Measurements from ENCODE around the gene TNFRSF14.

TNFRSF14 gene

GRCh38 chr1:2556277-2556677, at the start of gene TNFRSF14:
TNFRSF14 (plus strand) TSS chr1:2556371; CDS start chr1:2556665, 294 bp downstream.
- H3K4me3 ChIP-seq (ENCODE audit: low read length) = peak within 1 kb of the TSS; percentile 72
- DNase-seq (ENCODE audit: low read depth) = peak; percentile 39
- TF ChIP-seq, protein P1, sequence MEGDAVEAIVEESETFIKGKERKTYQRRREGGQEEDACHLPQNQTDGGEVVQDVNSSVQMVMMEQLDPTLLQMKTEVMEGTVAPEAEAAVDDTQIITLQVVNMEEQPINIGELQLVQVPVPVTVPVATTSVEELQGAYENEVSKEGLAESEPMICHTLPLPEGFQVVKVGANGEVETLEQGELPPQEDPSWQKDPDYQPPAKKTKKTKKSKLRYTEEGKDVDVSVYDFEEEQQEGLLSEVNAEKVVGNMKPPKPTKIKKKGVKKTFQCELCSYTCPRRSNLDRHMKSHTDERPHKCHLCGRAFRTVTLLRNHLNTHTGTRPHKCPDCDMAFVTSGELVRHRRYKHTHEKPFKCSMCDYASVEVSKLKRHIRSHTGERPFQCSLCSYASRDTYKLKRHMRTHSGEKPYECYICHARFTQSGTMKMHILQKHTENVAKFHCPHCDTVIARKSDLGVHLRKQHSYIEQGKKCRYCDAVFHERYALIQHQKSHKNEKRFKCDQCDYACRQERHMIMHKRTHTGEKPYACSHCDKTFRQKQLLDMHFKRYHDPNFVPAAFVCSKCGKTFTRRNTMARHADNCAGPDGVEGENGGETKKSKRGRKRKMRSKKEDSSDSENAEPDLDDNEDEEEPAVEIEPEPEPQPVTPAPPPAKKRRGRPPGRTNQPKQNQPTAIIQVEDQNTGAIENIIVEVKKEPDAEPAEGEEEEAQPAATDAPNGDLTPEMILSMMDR (conservative IDR thresholded peaks at IDR 0.05; ENCODE audit: low read length) = peak; percentile 9

DNA sequence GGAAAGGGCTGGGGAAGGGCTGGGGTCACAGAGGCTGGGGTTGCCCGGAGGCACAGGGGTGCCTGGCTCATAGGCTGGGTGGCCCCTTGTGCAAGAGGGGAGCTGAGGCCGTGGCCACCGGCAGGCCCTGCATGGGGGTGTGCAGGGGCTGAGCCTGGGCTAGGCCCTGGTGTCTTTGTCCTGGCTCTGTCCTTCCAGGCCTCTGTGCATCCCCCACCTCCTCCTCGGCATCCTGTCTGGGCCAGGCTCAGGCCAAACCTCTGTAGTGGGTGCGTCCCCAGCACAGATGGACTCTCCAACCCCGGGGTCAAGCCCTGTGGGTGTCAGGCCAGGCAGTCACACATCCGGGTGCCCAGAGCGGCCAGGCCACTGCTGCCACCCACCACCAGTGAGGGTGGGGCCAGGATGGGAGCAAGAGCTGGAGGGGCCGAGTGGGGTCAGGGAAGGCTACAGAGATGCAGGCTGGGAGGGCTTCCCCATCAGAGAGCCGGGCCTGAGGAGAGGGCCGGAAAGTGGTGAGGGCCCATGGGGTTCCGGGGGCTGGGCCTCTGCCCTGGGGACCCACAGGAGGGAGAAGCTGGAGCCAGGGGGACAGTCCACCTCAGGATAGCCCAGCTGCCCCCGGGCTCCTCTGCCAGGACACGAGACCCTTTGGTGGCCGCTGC, 49.1 kb upstream of the TNFRSF14 start:
- no peak for DNase-seq (ENCODE audit: low read depth)
- TF ChIP-seq, protein P1 (conservative IDR thresholded peaks at IDR 0.05; ENCODE audit: low read length) = no peak
- no peak overlapping the region for H3K4me3 ChIP-seq (ENCODE audit: low read length)

DNA sequence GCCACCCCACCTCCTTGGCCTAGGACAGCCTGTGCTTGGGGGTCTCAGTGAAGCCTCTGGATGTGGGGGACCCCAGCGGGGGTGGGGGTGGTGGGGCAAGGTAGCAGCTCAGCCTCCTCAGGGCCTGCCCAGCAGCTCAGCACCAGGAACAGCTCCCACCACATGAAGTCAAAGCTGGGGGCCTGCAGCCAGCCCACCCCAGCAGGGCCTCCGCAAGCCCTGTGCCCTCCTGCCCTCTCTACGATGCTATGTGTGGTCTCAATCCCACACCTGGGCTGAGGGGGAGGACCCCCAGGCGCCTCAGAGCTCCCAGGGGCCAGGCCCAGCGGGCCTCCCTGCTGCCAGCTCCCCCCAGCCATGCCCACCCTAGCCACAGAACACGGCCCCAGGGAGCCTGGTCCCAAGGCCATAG, 48.4 kb upstream of the TNFRSF14 start:
- no peak overlapping the region for H3K4me3 ChIP-seq (ENCODE audit: low read length)
- DNase-seq (ENCODE audit: low read depth) = no peak
- TF ChIP-seq, protein P1 (conservative IDR thresholded peaks at IDR 0.05; ENCODE audit: low read length) = no peak

DNA sequence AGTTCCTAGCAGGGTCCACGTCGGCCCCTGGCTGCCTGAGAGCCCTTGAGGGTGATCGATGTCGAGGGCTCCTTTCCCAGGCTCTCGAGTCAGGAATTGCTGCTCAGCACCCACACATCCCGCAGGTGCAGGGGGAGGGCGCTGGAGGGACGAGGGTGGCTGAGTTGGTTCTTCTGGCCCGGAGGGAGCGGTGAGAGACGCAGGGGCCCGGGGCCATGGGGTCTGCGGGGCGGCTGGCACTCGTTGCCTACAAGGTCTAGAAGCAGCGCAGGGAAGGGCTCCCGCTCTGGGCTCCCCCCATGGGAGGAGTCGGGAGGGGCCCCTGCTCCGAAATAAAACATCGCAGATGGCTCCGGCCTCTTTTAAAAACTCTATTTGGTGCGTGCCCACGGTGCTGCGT, 48.0 kb upstream of the TNFRSF14 start:
- DNase-seq (ENCODE audit: low read depth) = no peak
- TF ChIP-seq, protein P1 (conservative IDR thresholded peaks at IDR 0.05; ENCODE audit: low read length) = no peak
- no peak overlapping the region for H3K4me3 ChIP-seq (ENCODE audit: low read length)

DNA sequence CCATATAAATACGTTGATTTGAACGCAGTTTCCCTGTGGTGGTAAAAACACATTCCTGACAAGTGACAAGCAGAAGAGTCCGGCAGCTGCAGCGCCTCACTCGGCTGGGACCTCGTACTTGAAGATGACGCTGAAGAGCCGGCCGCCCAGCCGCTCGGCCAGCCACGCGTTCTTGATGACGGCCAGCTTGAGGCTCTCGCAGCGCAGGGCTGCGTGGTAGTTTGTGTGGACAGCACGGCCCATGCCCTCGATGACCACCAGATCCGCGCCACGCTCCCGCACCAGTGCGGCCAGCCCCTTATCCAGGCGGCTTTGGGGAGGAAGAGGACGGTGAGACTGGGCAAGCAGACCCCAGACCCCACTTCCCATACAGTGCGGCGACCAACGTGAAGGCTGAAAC, 47.4 kb upstream of the TNFRSF14 start:
- no peak for DNase-seq (ENCODE audit: low read depth)
- H3K4me3 ChIP-seq (ENCODE audit: low read length) = no peak overlapping the region
- TF ChIP-seq, protein P1 (conservative IDR thresholded peaks at IDR 0.05; ENCODE audit: low read length) = no peak

GRCh38 chr1:2509589-2509988, 46.6 kb upstream of the TNFRSF14 start:
- no peak overlapping the region for H3K4me3 ChIP-seq (ENCODE audit: low read length)
- TF ChIP-seq, protein P1 (conservative IDR thresholded peaks at IDR 0.05; ENCODE audit: low read length) = no peak
- no peak for DNase-seq (ENCODE audit: low read depth)

- no peak for DNase-seq (ENCODE audit: low read depth)
- H3K4me3 ChIP-seq (ENCODE audit: low read length) = no peak overlapping the region
- TF ChIP-seq, protein P1 (conservative IDR thresholded peaks at IDR 0.05; ENCODE audit: low read length) = no peak
Measured at GRCh38 chr1:2510366-2511155, 45.6 kb upstream of the TNFRSF14 start.

Data from AG10803 (cell line).